HG03039 (cell line): Measurements from ENCODE around the gene DHCR24.

Experiments
- ATAC-seq: cut with Tn5 transposase; IDR thresholded peaks from one replicate; pipeline ENCODE4 v1.9.1; 2021; ENCODE audit warnings: mild to moderate bottlenecking, moderate library complexity; ENCODE audit not compliant: unreplicated experiment

The DHCR24 gene

GRCh38 chr1:54818461-54819194, 68.4 kb downstream of the DHCR24 start:
- no peak for ATAC-seq

- ATAC-seq, result no peak
Measured at GRCh38 chr1:54816951-54817350, 70.0 kb downstream of the DHCR24 start.

GRCh38 chr1:54816130-54816529, 70.9 kb downstream of the DHCR24 start:
- no peak for ATAC-seq

- ATAC-seq, result no peak
Measured at GRCh38 chr1:54815086-54815876, 71.7 kb downstream of the DHCR24 start.

- no peak for ATAC-seq
Measured at GRCh38 chr1:54814571-54814970, 72.4 kb downstream of the DHCR24 start.

- no peak for ATAC-seq
Measured at GRCh38 chr1:54814126-54814498, 72.9 kb downstream of the DHCR24 start.

GRCh38 chr1:54813485-54814125, 73.4 kb downstream of the DHCR24 start:
- ATAC-seq, result no peak

- no peak for ATAC-seq
Measured at GRCh38 chr1:54812801-54813484, 74.1 kb downstream of the DHCR24 start.

- no peak for ATAC-seq
Measured at GRCh38 chr1:54811739-54812655, 75.0 kb downstream of the DHCR24 start.

GRCh38 chr1:54811066-54811465, 75.9 kb downstream of the DHCR24 start:
- ATAC-seq, result no peak

GRCh38 chr1:54810153-54810942, 76.6 kb downstream of the DHCR24 start:
- ATAC-seq, result no peak

- ATAC-seq, result no peak
Measured at GRCh38 chr1:54809496-54810074, 77.4 kb downstream of the DHCR24 start.

GRCh38 chr1:54808443-54809207, 78.4 kb downstream of the DHCR24 start:
- ATAC-seq, result no peak

GRCh38 chr1:54807756-54808155, 79.2 kb downstream of the DHCR24 start:
- no peak for ATAC-seq

GRCh38 chr1:54806931-54807611, 79.9 kb downstream of the DHCR24 start:
- no peak for ATAC-seq

GRCh38 chr1:54805981-54806381, 81.0 kb downstream of the DHCR24 start:
- no peak for ATAC-seq

- no peak for ATAC-seq
Measured at GRCh38 chr1:54805466-54805865, 81.5 kb downstream of the DHCR24 start.
